Activated CD4-positive, alpha-beta T cell treated with anti-CD3 and anti-CD28 coated beads for 1 hour (primary cell): ENCODE data around the gene OR9G4.

ENCODE experiments used
- DNase-seq: peaks from one replicate; pipeline ENCODE4 v3.0.0-alpha.2; 2020

OR9G4 gene

GRCh38 chr11:56748597-56748996 is at the start of gene OR9G4:
Gene OR9G4, minus strand, starts transcription at chr11:56748697. Its CDS starts 4,931 bp downstream, at chr11:56743766.
- no peak for DNase-seq

GRCh38 chr11:56783448-56784041 is 35.0 kb upstream of the OR9G4 start:
- no peak for DNase-seq

GRCh38 chr11:56782167-56782847 is 33.8 kb upstream of the OR9G4 start:
- DNase-seq: no peak

- DNase-seq: no peak
Measured at GRCh38 chr11:56776809-56777208, 28.3 kb upstream of the OR9G4 start.

DNA sequence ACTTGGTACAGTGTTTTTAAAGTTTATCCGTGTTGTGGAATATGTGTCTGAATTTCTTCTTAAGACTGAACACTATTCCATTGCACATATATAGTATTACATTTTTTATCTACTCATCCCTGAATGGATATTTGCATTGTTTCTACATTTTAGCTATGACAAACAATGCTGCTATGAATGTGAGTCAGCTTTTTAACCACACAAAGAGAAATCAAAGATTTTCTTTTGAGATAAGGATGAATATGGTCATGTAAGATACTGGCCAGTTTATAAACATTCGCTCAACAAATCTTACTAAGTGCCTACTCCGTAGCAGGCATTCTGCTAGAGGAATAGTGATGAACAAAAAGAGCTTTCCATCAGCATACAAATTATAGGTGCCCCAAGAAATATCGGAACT is 16.5 kb upstream of the OR9G4 start:
- no peak for DNase-seq

DNA sequence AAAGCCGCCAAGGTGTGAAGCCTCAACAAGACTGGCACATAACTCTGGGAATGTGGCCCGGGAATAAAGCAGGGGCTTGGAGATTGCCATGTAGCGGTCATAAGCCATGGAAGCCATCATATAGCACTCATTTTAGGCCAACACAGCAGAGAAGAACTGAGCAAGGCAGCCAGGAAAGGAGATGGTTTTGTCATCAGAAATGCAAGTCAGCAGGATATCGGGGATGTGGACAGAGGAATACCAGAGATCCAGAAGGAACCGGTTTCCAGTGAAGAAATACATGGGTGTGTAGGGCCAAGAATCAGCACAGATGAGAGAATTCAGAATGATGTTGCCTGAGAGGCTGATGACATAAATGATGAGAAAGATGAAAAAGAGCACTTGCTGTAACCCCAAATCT is 3.0 kb upstream of the OR9G4 start:
- no peak for DNase-seq

GRCh38 chr11:56750190-56750589 is 1.7 kb upstream of the OR9G4 start:
- no peak for DNase-seq

- no peak for DNase-seq
Measured at GRCh38 chr11:56740886-56741285, 7.6 kb downstream of the OR9G4 start.

GRCh38 chr11:56740107-56740506 is 8.4 kb downstream of the OR9G4 start:
- no peak for DNase-seq

DNA sequence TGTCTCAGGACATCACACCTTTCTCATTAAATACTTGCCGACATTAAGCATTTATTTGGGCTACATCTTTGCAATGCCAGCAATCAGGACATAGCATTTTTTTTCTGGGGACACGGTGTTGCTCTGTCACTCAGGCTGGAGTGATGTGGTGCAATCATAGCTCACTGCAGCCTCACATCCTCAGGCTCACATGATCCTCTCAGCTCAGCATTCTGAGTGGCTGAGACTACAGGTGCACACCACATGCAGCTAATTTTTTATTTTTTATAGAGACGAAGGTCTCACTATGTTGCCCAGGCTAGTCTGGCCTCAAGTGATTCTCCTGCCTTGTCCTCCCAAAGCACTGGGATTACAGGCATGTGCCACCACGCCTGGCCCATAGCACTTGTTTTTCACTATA is 28.0 kb downstream of the OR9G4 start:
- no peak for DNase-seq

DNA sequence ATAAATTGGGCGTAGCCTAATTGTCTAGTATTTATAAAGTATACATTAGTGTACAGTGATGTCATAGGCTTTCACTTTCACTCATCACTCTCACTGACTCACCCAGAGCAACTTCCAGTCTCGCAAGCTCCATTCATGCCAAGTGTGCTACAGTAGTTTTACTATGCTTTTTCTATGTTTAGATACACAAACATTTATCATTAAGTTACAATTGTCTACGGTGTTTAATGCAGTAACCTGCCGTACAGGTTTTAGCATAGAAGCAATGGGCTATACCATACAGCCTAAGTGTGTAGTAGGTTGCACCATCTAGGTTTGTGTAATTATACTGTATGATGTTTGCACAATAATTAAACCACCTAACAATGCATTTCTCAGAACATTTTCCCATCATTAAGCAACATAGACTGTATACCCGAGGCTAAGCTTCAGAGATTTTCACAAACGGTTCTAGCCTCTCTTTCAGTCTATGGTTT is 32.1 kb downstream of the OR9G4 start:
- DNase-seq: no peak

DNA sequence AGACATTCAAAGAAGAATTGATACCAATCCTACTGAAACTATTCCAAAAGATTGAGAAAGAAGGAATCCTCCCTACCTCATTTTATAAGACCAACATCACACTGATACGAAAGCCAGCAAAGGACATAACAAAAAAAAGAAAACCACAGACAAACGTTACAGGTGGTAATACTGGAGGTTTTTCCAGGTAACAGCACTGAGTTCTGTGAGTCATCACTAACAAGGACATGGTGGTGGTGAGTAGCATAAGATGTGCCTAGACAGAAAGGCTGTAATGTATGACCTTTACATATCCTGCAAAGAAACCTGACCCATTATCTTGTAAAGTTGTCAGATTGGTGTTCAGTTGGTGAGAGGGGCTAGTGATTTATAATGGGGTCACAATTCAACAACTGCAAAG is 34.3 kb downstream of the OR9G4 start:
- no peak for DNase-seq

DNA sequence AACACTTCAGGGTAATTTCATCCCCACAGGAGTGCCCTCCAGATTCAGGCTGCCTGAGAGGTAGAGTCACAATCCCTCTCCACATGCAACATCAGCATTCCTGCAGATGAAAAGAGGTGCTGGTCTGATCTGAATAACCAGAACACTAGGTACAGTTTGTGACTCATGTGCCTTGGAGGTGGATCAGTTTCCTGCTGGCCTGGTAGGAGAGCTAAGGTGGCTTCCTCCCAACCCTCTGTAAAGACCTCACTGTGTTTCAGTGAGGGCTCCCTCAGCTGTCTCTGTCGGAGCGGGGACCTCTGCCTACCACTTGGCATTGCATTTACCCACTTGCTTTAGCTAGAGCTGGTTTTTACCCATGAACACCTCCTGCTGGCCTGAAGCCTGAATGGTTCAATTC is 42.0 kb downstream of the OR9G4 start:
- DNase-seq: no peak

- DNase-seq: no peak
Measured at GRCh38 chr11:56705784-56706396, 42.6 kb downstream of the OR9G4 start.

DNA sequence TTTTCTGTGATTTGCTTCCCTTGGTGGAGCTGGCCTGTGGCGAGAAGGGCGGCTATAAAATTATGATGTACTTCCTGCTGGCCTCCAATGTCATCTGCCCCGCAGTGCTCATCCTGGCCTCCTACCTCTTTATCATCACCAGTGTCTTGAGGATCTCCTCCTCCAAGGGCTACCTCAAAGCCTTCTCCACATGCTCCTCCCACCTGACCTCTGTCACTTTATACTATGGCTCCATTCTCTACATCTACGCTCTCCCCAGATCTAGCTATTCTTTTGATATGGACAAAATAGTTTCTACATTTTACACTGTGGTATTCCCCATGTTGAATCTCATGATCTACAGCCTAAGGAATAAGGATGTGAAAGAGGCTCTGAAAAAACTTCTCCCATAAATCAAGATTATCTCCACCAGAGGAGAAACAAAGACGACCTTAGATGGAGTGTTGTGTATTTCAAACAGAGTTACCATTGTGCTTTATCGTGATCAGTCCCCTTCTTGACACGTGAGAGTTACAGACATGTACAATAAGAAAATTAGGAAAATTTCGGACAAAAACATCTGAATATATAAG is 47.5 kb downstream of the OR9G4 start:
- no peak for DNase-seq

- no peak for DNase-seq
Measured at GRCh38 chr11:56700242-56700913, 48.1 kb downstream of the OR9G4 start.

DNA sequence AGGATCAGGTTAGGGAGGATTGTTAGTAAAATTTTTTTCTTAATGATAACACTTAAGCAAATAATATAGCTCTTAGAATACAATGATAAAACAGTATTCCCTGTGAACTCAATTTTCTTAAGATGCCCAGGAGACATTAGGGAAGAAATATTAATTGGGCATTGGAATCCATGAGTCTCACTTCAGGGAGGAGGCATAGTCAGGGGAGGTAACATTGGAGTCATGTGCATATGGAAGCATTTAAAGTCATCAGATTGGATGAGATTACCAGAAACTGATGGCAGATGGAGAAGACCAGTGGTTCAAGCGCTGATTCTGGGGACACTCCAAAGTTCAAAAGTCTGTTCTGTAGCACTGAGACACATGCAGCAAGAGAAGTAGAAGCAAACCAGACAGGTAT is 49.7 kb downstream of the OR9G4 start, which contains the start of gene OR9G1:
Gene OR9G1, plus strand, starts transcription at position 301 of the 400 bp plus-strand sequence. CDS start 1,293 bp downstream, outside the sequence.
- no peak for DNase-seq

DNA sequence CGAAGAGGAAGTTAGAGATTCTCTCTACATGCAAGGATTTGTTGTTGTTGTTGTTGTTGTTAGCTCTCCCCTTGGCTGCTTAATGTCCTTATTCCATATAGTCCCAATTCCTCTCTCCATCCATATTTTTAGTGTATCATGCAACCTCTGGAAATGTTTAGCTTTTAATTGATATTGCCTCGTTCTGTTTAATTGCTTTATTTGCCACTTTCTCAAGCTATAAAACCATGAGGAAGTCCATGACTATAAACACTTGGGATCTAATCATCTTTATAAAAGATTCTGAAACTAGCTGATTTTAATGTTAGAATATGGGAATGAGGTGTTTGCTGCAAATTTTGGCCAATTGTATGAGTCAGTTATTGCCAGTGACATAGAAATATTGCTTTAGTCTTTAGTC is 55.1 kb downstream of the OR9G4 start:
- no peak for DNase-seq
